H9 (cell line): ENCODE data around the gene FGF3. TPM values are rescaled to one million over a fixed set of nuclear protein-coding genes. Genes with fewer than 3 reads are reported as not detected.

Experiments
- DNase-seq: peaks from one replicate; pipeline ENCODE4 v3.0.0-alpha.2; 2017
- H2AFZ ChIP-seq: one replicate; pipeline ENCODE4 v1.6.1; 2013; ENCODE audit warnings: mild to moderate bottlenecking, low read length, control low read depth, moderate library complexity
- H2AK5ac ChIP-seq: 2 replicates; pipeline ENCODE4 v1.6.1; 2013; ENCODE audit warnings: low read length, control low read depth, mixed read lengths; ENCODE audit not compliant: insufficient read length
- H2BK120ac ChIP-seq: one replicate; pipeline ENCODE4 v1.6.1; 2013; ENCODE audit warnings: low read depth, mild to moderate bottlenecking, low read length, control low read depth, inconsistent platforms; ENCODE audit not compliant: poor library complexity, severe bottlenecking
- H2BK12ac ChIP-seq: 2 replicates; pipeline ENCODE4 v1.6.1; 2013; ENCODE audit warnings: low read length, control low read depth, mixed read lengths, low read depth; ENCODE audit not compliant: insufficient read length
- H2BK15ac ChIP-seq: 2 replicates; pipeline ENCODE4 v1.6.1; 2013; ENCODE audit warnings: low read depth, low read length, control low read depth
- H2BK20ac ChIP-seq: one replicate; pipeline ENCODE4 v1.6.1; 2013; ENCODE audit warnings: low read depth, mild to moderate bottlenecking, low read length, control low read depth, inconsistent platforms; ENCODE audit not compliant: poor library complexity, severe bottlenecking
- H2BK5ac ChIP-seq: 2 replicates; pipeline ENCODE4 v1.6.1; 2013; ENCODE audit warnings: low read length, control low read depth, mixed read lengths; ENCODE audit not compliant: insufficient read length
- H3K14ac ChIP-seq: 2 replicates; pipeline ENCODE4 v1.6.1; 2013; ENCODE audit warnings: low read length, control low read depth; ENCODE audit not compliant: insufficient read depth
- H3K18ac ChIP-seq: 2 replicates; pipeline ENCODE4 v1.6.1; 2013; ENCODE audit warnings: low read depth, mild to moderate bottlenecking, mixed read lengths, low read length, control low read depth; ENCODE audit not compliant: insufficient read length
- H3K23ac ChIP-seq: 2 replicates; pipeline ENCODE4 v1.6.1; 2013; ENCODE audit warnings: low read length, control low read depth, mixed read lengths, low read depth; ENCODE audit not compliant: insufficient read length
- H3K23me2 ChIP-seq: 2 replicates; pipeline ENCODE4 v1.6.1; 2013; ENCODE audit warnings: low read depth, mild to moderate bottlenecking, mixed read lengths, low read length, control low read depth; ENCODE audit not compliant: insufficient read length, poor library complexity, severe bottlenecking
- H3K27ac ChIP-seq: 2 replicates; pipeline ENCODE4 v1.5.1; 2013; ENCODE audit warnings: low read length, control low read depth, mixed read lengths, low read depth; ENCODE audit not compliant: insufficient read length
- H3K27me3 ChIP-seq: 2 replicates; pipeline ENCODE4 v1.6.1; 2013; ENCODE audit warnings: low read length, control low read depth, inconsistent platforms; ENCODE audit not compliant: insufficient read depth
- H3K4ac ChIP-seq: 2 replicates; pipeline ENCODE4 v1.6.1; 2013; ENCODE audit warnings: low read depth, mild to moderate bottlenecking, control low read depth, inconsistent platforms, low read length, moderate library complexity
- H3K4me1 ChIP-seq: 2 replicates; pipeline ENCODE4 v1.6.1; 2013; ENCODE audit warnings: low read length, control low read depth, inconsistent platforms; ENCODE audit not compliant: insufficient read depth
- H3K4me2 ChIP-seq: 2 replicates; pipeline ENCODE4 v1.6.1; 2013; ENCODE audit warnings: low read length, control low read depth, mixed read lengths; ENCODE audit not compliant: insufficient read length, insufficient read depth
- H3K56ac ChIP-seq: 2 replicates; pipeline ENCODE4 v1.6.1; 2013; ENCODE audit warnings: low read depth, mild to moderate bottlenecking, mixed read lengths, low read length, control low read depth; ENCODE audit not compliant: insufficient read length
- H3K79me1 ChIP-seq: 2 replicates; pipeline ENCODE4 v1.6.1; 2013; ENCODE audit warnings: low read depth, mild to moderate bottlenecking, moderate library complexity, low read length, control low read depth, inconsistent platforms; ENCODE audit not compliant: insufficient read depth, poor library complexity, severe bottlenecking
- H3K79me2 ChIP-seq: 2 replicates; pipeline ENCODE4 v1.6.1; 2013; ENCODE audit warnings: low read length, control low read depth, inconsistent platforms; ENCODE audit not compliant: insufficient read depth
- H3K9ac ChIP-seq: 2 replicates; pipeline ENCODE4 v1.6.1; 2013; ENCODE audit warnings: low read length, control low read depth, mixed read lengths; ENCODE audit not compliant: insufficient read length; ENCODE audit errors: extremely low read depth
- H3K9me3 ChIP-seq: one replicate; pipeline ENCODE4 v1.6.1; 2013; ENCODE audit warnings: low read depth, low read length, inconsistent platforms; ENCODE audit not compliant: control insufficient read depth
- H3T11ph ChIP-seq: one replicate; pipeline ENCODE4 v1.6.1; 2013; ENCODE audit warnings: mild to moderate bottlenecking, low read length, control low read depth, inconsistent platforms
- H4K20me1 ChIP-seq: one replicate; pipeline ENCODE4 v1.6.1; 2013; ENCODE audit not compliant: control insufficient read depth, insufficient read length, insufficient read depth
- H4K5ac ChIP-seq: 2 replicates; pipeline ENCODE4 v1.6.1; 2013; ENCODE audit warnings: low read depth, mild to moderate bottlenecking, mixed read lengths, low read length, control low read depth; ENCODE audit not compliant: insufficient read length
- H4K8ac ChIP-seq: replicated peaks from 2 replicates; pipeline ENCODE4 v1.6.1; 2013; ENCODE audit warnings: low read length, control low read depth, mixed read lengths, low read depth; ENCODE audit not compliant: insufficient read length
- H4K91ac ChIP-seq: 2 replicates; pipeline ENCODE4 v1.6.1; 2013; ENCODE audit warnings: low read depth, mild to moderate bottlenecking, moderate library complexity, mixed read lengths, low read length, control low read depth; ENCODE audit not compliant: insufficient read length
- H3K27ac Mint-ChIP-seq, 3 experiments: 2 replicates in 2 of 3; 3 replicates in 1 of 3; pipeline ENCODE4 v1.8.0; 2020 to 2021; ENCODE audit warnings: mixed read lengths in 3 of 3, mild to moderate bottlenecking in 1 of 3, moderate library complexity in 1 of 3
- H3K27me3 Mint-ChIP-seq: 2 replicates; pipeline ENCODE4 v1.8.0; 2021; ENCODE audit warnings: low read depth, mild to moderate bottlenecking, moderate library complexity, mixed read lengths
- H3K36me3 Mint-ChIP-seq, 3 experiments: 2 replicates in 2 of 3; 3 replicates in 1 of 3; pipeline ENCODE4 v1.8.0; 2020 to 2021; ENCODE audit warnings: low read depth in 3 of 3, mixed read lengths in 3 of 3; ENCODE audit not compliant: insufficient read depth in 1 of 3
- H3K4me1 Mint-ChIP-seq, 2 experiments: 2 replicates each; pipeline ENCODE4 v1.8.0; 2020; ENCODE audit warnings: mixed read lengths in 2 of 2
- H3K4me3 Mint-ChIP-seq, 2 experiments: 2 replicates in 1 of 2; 3 replicates in 1 of 2; pipeline ENCODE4 v1.8.0; 2020 to 2021; ENCODE audit warnings: mild to moderate bottlenecking in 2 of 2, mixed read lengths in 2 of 2, moderate library complexity in 1 of 2
- H3K9me3 Mint-ChIP-seq, 2 experiments: 2 replicates in 1 of 2; 3 replicates in 1 of 2; pipeline ENCODE4 v1.8.0; 2020; ENCODE audit warnings: mild to moderate bottlenecking in 2 of 2, mixed read lengths in 2 of 2, moderate library complexity in 1 of 2
- CTCF ChIP-seq: fragments of 200-600 bp; sonication (generic); conservative IDR thresholded peaks from 3 replicates; pipeline ENCODE4 v1.8.0; 2021; ENCODE audit warnings: antibody characterized with exemption, mild to moderate bottlenecking
- WGBS: extraction: QIAGEN DNeasy Blood & Tissue Kit; methylation state at CpG from one replicate; pipeline ENCODE4 v1.1.7; 2013; ENCODE audit warnings: missing lambda C conversion rate, low lambda C conversion rate, mixed read lengths; ENCODE audit not compliant: insufficient read length; ENCODE audit errors: extremely low coverage; 5-methylcytosine and 5-hydroxymethylcytosine counted together
- total RNA-seq: library from RNA; stranded (reverse); gene quantifications from 2 replicates; pipeline ENCODE4 v1.2.1, GENCODE V29; 2021

Gene FGF3
- total RNA-seq, 1 experiment from 2014 or later: not detected

GRCh38 chr11:69862331-69862771 lies 43.1 kb upstream of the FGF3 start:
- Histone ChIP-seq H3K23ac (no peak overlapping the region), H3K79me2 (no peaks in the 10 kb centered on the region), H2BK5ac (no peak overlapping the region), H2BK20ac (no peak overlapping the region), H2AFZ (no peak overlapping the region), H3K27ac (no peak overlapping the region), H3K4ac (no peak overlapping the region), H4K8ac (no peak overlapping the region), H3K4me2 (no peak overlapping the region), H4K20me1 (no peaks in the 10 kb centered on the region), H3K18ac (no peak overlapping the region), H4K5ac (no peak overlapping the region), H3K9ac (no peak overlapping the region), H3K9me3 (no peaks in the 10 kb centered on the region), H3K56ac (no peak overlapping the region), H3T11ph (no peak overlapping the region), H3K4me1 (no peaks in the 10 kb centered on the region), H3K27me3 (no peaks in the 10 kb centered on the region), H3K79me1 (no peaks in the 10 kb centered on the region), H2BK12ac (no peak overlapping the region), H2AK5ac (no peak overlapping the region), H4K91ac (no peak overlapping the region), H2BK120ac (no peak overlapping the region), H2BK15ac (no peak overlapping the region), H3K14ac (no peak overlapping the region; the same call in 1 of the 2 replicates), H3K23me2 (no peaks in the 10 kb centered on the region)
- H3K9me3 Mint-ChIP-seq: no peaks in the 10 kb centered on the region
- no peak for DNase-seq
- H3K4me1 Mint-ChIP-seq: peaks cover 16 to 18% of the 10 kb centered on the region in 2 experiments
- peaks cover 34% of the 10 kb centered on the region for H3K27me3 Mint-ChIP-seq
- no peak overlapping the region for H3K4me3 Mint-ChIP-seq
- no peak overlapping the region for H3K27ac Mint-ChIP-seq
- H3K36me3 Mint-ChIP-seq: no peaks in the 10 kb centered on the region
- TF ChIP-seq CTCF: no peak
- WGBS: no CpG with 5 or more reads among the region's 19 CpGs
